GM12891 (cell line): ENCODE data around the gene SATB2.

Experiments used
- PAX5 ChIP-seq: IDR thresholded peaks from 2 replicates; pipeline ENCODE4 v1.6.1; 2011; ENCODE audit warnings: low read length, moderate library complexity, mild to moderate bottlenecking; ENCODE audit not compliant: insufficient read depth, severe bottlenecking
- POLR2A ChIP-seq: IDR thresholded peaks from 2 replicates; pipeline ENCODE4 v1.6.1; 2011; ENCODE audit warnings: low read depth, low read length, control low read depth
- POLR2AphosphoS5 ChIP-seq: IDR thresholded peaks from 2 replicates; pipeline ENCODE4 v1.6.1; 2011; ENCODE audit warnings: low read depth, low read length, control low read depth
- POU2F2 ChIP-seq: IDR thresholded peaks from 2 replicates; pipeline ENCODE4 v1.6.1; 2011; ENCODE audit warnings: low read depth, mild to moderate bottlenecking, control low read depth, low read length, moderate library complexity
- SPI1 ChIP-seq: IDR thresholded peaks from 2 replicates; pipeline ENCODE4 v1.6.1; 2011; ENCODE audit warnings: low read depth, low read length, control low read depth
- TAF1 ChIP-seq: IDR thresholded peaks from 2 replicates; pipeline ENCODE4 v1.6.1; 2011; ENCODE audit warnings: low read depth, low read length, control low read depth

GRCh38 chr2:199288424-199288823 lies 169.3 kb downstream of the SATB2 start:
- TF ChIP-seq POLR2A (no peak), POLR2AphosphoS5 (no peak), TAF1 (no peak), SPI1 (no peak), POU2F2 (no peak), PAX5 (no peak)
